ENCODE measurements around the gene UNC79. TPM values are rescaled to one million over a fixed set of nuclear protein-coding genes. Genes with fewer than 3 reads are reported as not detected.

UNC79 gene
- total RNA-seq, 1 experiment from 2014 or later = 0.07 TPM

- no peak overlapping the region for H3K4me3 ChIP-seq
- ChIA-PET CTCF (no interaction called here), POLR2A (ENCODE audit: unreplicated experiment) (no interaction called here)
- no peaks in the 10 kb centered on the region for H3F3A ChIP-seq (ENCODE audit: insufficient read depth, low read depth)
- no peak for DNase-seq
- H3K4me1 ChIP-seq (replicated peaks; ENCODE audit: insufficient read depth) = no peaks in the 10 kb centered on the region
- H3K79me2 ChIP-seq (ENCODE audit: low read depth) = no peaks in the 10 kb centered on the region
- no TSS peak for BruUV-seq (replicated peaks)
- TF ChIP-seq CTCF (conservative IDR thresholded peaks at IDR 0.05) = no peak
- TF ChIP-seq EZH2 (IDR thresholded peaks at IDR 0.05; ENCODE audit: low read depth) = no peak
- no peaks in the 10 kb centered on the region for H3K36me3 ChIP-seq (ENCODE audit: low read depth)
- no peak overlapping the region for H3K4me2 ChIP-seq
- H3K27ac ChIP-seq = no peak overlapping the region
- H3K9me2 ChIP-seq (ENCODE audit: insufficient read depth) = no peaks in the 10 kb centered on the region
- intact Hi-C loops (cut with micrococcal nuclease; ENCODE audit: unreplicated experiment) = no loop called here
- H3K9me3 ChIP-seq (ENCODE audit: insufficient read depth, low read depth) = no peaks in the 10 kb centered on the region
- peaks cover 51% of the 10 kb centered on the region for H3K27me3 ChIP-seq (ENCODE audit: insufficient read depth, low read depth)
- no peaks in the 10 kb centered on the region for H4K20me1 ChIP-seq (ENCODE audit: insufficient read depth)
- no peak overlapping the region for H2AFZ ChIP-seq
These were observed 326.5 kb downstream of the UNC79 start for GRCh38 chr14:93757206-93757605.

Other genes starting within 250 kb of the UNC79 start
- 9.2 and 9.3 TPM in 2 replicates for gene MOAP1, start 246.0 kb upstream of the UNC79 start, total RNA-seq (2021)
- gene LYSET, start 245.6 kb upstream of the UNC79 start, total RNA-seq (2021) = 9.5 and 14.3 TPM in 2 replicates
- 6.4 and 9.3 TPM in 2 replicates for gene GON7, start 223.9 kb upstream of the UNC79 start, total RNA-seq (2021)
- 9.3 and 14.3 TPM in 2 replicates for gene UBR7, start 223.7 kb upstream of the UNC79 start, total RNA-seq (2021)
- gene BTBD7, start 97.9 kb upstream of the UNC79 start, total RNA-seq (2021) = 30.1 and 31.4 TPM in 2 replicates
- gene COX8C, start 83.8 kb upstream of the UNC79 start, total RNA-seq (2021) = not detected in 2 replicates

All from PC-9 (cell line).